DMS153 (cell line): ENCODE data around the gene ENTPD6.

Source experiments
- DNase-seq: peaks from one replicate; lab custom pipeline; 2025; lab: John Stamatoyannopoulos, UW

Gene ENTPD6

GRCh38 chr20:25209400-25209799 is 13.9 kb downstream of the ENTPD6 start:
- no peak for DNase-seq

GRCh38 chr20:25209911-25210310 is 14.4 kb downstream of the ENTPD6 start:
- no peak for DNase-seq

- no peak for DNase-seq
These were observed 15.8 kb downstream of the ENTPD6 start for GRCh38 chr20:25211273-25211672.

GRCh38 chr20:25212242-25212641 is 16.7 kb downstream of the ENTPD6 start:
- DNase-seq = no peak

- DNase-seq = no peak
These were observed 18.3 kb downstream of the ENTPD6 start for GRCh38 chr20:25213566-25214425.

- DNase-seq = no peak
These were observed 18.9 kb downstream of the ENTPD6 start for GRCh38 chr20:25214426-25214790.

GRCh38 chr20:25214819-25215218 is 19.3 kb downstream of the ENTPD6 start:
- DNase-seq = no peak

- no peak for DNase-seq
These were observed 20.0 kb downstream of the ENTPD6 start for GRCh38 chr20:25215521-25215920.

- DNase-seq = no peak
These were observed 20.9 kb downstream of the ENTPD6 start for GRCh38 chr20:25216199-25216945.

- DNase-seq = no peak
These were observed 21.9 kb downstream of the ENTPD6 start for GRCh38 chr20:25217161-25218108.

GRCh38 chr20:25218109-25218486 is 22.6 kb downstream of the ENTPD6 start:
- DNase-seq = no peak

GRCh38 chr20:25218492-25218891 is 23.0 kb downstream of the ENTPD6 start:
- no peak for DNase-seq

GRCh38 chr20:25219365-25219764 is 23.9 kb downstream of the ENTPD6 start:
- no peak for DNase-seq

GRCh38 chr20:25220021-25220730 is 24.7 kb downstream of the ENTPD6 start:
- DNase-seq = no peak

GRCh38 chr20:25220810-25221591 is 25.5 kb downstream of the ENTPD6 start:
- DNase-seq = peak; percentile 80

- DNase-seq = no peak
These were observed 26.3 kb downstream of the ENTPD6 start for GRCh38 chr20:25221592-25222460.

- no peak for DNase-seq
These were observed 27.1 kb downstream of the ENTPD6 start for GRCh38 chr20:25222461-25223178.

- no peak for DNase-seq
These were observed 27.7 kb downstream of the ENTPD6 start for GRCh38 chr20:25223179-25223661.
